COR-L47 (cell line): ENCODE results near the gene CR1L.
A peak's percentile ranks its signal among the peaks of the same experiment; 100 is the strongest.
"Not testable (repeated sequence)": the region's sequence is repeated elsewhere in the genome, so short reads cannot be mapped to it uniquely, and the experiment has no call there.

ENCODE experiments used
- DNase-seq: peaks from one replicate; lab custom pipeline; 2025; lab: John Stamatoyannopoulos, UW

Gene CR1L

DNA sequence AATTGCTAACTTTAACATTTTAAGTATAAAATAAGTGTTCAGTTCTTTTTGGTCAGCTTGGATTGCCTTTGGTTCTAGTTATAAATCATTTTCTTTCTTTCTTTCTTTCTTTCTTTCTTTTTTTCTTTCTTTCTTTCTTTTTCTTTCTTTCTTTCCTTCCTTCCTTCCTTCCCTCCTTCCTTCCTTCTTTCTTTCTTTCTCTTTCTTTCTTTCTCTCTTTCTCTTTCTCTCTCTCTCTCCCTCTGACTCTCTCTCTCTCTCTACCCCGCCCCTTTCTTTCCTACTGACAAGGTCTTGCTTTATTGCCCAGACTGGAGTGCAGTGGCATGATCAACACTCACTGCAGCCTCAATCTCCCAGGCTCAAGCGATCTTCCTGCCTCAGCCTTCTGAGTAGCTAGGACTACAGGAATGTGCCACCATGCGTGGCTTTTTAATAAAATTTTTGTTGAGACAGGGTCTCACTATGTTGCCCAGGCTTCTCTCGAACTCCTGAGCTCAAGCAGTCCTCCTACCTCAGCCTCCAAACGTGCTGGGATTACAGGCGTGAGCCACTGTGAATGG is 38.0 kb downstream of the CR1L start:
- not testable (repeated sequence) for DNase-seq

DNA sequence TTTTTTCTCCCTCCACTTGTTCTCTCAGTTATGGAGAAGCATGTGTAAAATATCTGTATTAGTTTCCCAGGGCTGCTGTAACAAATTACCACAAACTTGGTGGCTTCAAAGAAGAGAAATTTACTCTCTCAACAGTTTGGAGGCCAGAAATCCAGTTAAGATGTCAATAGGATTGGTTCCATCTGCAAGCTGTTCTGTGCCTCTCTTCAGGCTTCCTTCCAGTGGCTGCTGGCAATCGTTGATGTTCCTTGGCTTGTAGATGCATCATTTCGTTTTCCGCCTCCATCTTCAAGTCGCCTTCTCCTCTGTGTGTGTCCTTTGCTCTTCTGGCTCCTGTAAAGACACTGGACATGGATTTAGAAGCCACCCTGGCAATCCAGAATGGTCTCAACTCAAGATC is 45.6 kb downstream of the CR1L start:
- DNase-seq: not testable (repeated sequence)

DNA sequence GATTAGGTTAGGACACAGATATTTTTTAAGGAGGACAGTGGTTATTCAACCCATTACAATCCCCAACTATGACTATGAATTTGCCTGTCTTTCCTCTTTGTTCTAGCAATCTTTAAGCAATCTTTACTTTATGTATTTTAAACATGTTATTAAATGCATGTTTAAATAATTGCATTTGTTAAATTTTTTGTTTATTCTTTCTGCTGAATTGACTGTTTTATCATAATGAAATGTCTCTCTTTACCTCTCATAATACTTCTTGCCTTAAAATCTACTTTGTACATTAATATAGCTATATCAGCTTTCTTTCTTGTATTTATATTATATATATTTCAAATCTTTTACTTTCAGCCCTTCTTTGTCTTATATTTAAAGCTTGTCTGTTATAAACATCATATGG is 46.1 kb downstream of the CR1L start:
- DNase-seq: no peak

DNA sequence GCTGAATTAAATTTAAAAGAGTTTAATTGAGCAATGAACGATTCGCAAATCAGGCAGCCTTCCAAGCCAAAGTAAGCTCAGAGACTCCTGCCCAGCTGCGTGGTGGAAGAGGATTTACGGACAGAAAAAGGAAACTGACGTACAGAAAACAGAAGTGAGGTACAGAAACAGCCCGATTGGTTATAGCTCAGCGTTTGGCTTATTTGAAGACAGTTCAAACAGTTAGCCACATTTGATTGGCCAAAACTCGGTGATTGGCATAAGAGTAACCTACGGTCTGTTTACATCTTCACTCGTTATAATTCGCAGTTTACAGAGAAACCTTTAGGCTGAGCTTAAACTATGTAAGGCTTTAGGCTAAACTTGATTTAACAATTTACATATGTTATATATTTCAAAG is 46.9 kb downstream of the CR1L start:
- DNase-seq: no peak

DNA sequence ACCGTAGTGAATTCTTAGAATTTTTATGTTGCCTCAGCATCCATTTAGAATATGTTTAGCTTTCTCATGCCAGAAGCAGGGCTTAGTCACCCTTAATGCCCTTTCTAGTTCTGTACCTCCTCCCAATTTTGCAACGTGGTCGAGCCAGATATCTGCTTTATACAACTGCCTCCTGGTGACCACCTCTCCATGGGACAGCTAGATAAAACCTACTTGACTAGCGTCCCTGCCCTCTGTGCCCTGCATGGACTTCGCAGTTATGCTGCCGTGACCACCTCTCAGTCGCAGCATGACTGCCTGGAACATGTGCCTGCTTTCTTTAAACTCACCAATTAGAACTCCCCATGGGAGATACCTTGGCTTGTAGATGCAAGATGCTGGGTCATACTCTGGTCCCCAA is 47.4 kb downstream of the CR1L start:
- not testable (repeated sequence) for DNase-seq

DNA sequence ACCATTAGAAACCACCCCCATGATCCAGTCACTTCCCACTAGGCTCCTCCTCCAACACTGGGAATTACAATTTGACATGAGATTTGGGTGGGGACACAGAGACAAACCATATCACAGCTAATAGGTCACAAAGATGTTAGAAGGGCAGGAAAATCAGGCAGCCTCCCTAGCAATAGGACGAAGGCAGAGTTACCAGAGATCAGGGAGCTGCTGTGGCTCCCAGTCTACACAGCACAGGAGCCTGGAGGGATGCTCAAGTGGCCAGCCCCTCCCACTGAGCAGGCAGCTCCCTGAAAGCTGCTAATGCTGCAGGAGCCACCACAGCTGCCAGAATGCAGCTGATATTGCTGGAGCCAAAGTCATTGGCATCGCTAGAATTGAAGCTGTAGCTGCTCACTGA is 51.0 kb downstream of the CR1L start:
- DNase-seq: no peak

DNA sequence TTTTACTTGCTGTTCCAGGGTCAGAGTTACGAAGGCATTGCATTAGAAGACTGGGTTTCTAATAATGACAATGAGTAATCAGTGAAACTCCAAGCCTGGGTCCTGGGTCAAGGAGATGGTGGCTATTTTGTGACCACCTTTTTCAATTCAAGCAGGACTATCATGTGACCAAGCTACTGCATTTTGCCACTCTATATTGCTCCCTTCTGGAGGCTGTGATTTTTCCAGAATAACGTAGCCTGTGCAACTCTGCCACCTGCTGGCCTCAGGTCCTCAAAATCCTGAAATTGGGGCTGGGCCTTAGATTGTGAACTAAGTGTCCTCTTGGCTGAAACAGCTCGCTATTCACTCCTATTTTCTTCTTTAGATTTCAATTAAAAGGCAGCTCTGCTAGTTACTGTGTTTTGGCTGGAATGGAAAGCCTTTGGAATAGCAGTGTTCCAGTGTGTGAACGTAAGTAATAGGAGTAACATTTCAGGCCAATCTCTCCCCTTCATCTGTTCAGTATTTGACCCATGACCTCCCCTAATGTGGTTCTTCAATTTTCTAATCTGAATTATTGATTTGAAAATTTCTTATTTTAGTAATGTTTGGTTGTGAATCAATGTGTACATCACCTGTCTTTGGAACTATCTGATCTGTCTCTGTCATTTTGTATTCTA is 54.0 kb downstream of the CR1L start:
- DNase-seq: peak; percentile 43

DNA sequence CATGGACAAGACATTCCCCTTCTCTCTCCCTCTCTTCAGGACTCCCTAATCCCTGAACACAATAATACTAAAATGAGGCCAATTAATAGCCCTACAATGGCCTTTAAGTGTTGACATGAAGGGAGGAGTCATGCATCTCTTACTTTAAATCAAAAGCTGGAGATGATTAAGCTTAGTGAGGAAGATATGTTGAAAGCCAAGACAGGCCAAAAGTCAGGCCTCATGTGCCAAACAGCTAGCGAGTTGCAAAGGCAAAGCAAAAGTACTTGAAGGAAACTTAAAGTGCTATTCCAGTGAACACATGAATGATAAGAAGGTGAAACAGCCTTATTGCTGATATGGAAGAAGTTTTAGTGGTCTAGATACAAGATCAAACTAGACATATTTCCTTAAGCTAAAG is 57.4 kb downstream of the CR1L start:
- DNase-seq: no peak

DNA sequence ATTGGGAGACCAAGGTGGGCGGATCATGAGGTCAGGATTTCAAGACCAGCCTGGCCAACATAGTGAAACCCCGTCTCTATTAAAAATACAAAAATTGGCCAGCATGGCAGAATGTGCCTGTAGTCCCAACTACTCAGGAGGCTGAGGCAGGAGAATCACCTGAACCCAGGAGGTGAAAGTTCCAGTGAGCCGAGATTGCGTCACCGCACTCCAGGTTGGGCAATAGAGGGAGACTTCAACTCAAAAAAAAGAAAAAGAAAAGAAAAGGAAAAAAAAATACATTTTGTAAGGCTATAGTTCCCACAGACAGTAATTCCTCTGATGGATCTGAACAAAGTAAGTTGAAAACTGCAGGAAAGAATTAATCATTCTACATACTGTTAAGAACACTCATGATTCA is 58.8 kb downstream of the CR1L start:
- no peak for DNase-seq

DNA sequence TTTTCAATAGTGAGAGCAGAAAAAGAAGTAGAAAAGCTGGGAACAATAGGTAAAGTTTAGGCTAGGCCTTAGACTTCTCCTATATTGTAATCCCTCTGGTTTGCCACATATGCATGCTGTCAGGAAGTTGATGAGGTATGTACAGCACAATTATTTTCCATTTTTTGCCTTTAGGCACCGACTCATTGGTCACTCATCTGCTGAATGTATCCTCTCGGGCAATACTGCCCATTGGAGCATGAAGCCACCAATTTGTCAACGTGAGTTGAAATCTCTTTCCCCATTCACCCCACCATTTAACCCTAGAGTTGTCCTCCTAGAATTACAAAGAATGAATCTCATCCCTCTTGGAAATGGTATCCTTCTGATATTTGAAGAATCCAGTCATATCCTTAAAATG is 63.1 kb downstream of the CR1L start:
- DNase-seq: not testable (repeated sequence)

DNA sequence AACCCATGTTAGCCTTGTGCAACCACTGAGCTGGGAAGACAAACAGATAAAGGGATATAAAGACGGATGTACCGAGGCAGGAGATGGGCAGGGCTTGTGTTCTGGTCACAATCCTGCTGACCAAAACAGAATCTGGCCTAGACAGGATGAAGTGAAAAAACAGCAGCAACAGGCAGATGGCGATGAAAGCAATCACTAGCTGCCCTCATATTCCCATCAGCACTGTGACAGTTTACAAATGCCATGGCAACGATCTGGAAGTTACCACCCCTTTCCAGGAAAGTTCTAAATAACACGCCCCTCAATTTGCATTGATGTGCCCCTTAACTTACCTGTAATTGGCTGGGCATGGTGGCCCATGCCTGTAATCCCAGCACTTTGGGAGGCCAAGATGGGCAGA is 66.4 kb downstream of the CR1L start:
- peak; percentile 1 for DNase-seq

DNA sequence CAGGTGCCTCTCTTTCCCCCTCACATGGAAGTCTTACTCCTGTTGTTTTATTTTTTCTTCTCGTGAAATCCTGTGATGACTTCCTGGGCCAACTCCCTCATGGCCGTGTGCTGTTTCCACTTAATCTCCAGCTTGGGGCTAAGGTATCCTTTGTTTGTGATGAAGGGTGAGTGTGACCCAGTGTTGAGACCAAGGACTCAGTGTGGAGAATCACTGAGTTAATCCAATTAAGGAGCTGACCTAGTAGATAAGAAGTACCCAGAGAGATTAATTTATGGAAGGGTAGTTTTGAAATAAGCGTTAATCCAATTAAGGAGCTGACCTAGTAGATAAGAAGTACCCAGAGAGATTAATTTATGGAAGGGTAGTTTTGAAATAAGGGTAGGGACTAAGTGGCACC is 67.8 kb downstream of the CR1L start:
- not testable (repeated sequence) for DNase-seq

DNA sequence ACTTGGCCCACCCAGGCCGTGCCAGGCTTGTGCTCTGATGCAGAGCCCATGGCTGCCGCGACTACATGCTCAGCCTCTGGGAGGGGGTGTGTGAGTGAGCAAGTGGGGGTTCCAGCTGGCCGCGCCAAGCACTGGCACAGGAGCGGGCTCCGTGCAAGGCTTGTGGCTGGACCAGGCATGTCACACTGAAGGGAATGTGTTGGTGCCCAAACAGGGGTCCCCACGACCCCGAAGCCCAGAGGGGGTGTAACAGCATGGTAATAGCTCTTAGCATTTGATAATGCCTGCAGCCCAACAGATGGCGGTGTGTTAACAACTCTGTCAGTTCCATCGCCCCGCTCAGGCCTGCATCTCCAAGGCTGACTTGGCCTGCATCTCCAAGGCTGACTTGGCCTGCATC is 68.6 kb downstream of the CR1L start:
- DNase-seq: no peak

DNA sequence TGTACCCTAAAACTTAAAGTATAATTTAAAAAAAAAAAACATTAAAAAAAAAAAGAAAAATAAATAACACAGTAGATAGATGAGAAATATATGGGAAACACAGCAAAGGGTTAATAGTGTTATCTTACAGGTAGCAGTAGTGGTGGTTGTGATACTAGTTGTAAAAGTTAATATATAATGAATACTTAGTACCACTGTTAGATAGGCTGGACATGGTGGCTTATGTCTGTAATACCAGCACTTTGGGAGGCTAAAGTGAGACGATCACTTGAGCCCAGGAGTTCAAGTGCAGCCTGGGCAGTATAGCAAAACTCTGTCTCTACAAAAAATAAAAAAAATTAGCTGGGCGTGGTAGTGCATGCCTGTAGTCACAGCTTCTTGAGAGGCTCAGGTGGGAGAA is 74.3 kb downstream of the CR1L start:
- DNase-seq: no peak

DNA sequence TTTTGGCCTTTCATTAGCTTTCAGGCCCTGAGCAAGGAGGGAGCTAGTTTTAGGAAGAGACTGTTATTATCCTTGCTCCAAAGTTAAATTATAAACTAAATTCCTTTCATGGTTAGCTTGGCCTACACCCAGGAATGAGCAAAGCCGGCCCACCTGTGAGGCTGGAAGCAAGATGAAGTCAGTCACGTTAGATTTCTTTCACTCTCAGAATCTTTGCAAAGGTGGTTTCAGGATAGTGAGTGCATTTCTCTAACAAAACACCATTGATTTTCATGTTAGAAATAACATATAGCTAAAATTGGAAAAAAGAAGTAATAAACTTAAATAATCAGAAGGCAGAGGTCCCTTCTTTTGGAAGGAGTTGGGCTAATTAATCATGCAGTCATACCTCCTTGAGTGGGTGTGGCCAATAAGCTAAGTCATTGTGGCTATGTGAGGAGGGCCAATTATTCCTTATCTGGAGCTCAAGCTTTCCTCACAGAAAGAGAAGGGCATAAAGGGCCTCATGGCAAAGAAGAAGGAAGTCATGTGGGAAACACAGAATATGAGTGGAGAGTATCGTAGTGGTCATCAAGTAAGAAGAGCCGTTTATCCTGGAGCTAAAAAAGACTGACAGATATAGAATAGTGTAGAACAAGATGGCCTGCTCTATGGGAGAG is 83.4 kb downstream of the CR1L start:
- DNase-seq: not testable (repeated sequence)

DNA sequence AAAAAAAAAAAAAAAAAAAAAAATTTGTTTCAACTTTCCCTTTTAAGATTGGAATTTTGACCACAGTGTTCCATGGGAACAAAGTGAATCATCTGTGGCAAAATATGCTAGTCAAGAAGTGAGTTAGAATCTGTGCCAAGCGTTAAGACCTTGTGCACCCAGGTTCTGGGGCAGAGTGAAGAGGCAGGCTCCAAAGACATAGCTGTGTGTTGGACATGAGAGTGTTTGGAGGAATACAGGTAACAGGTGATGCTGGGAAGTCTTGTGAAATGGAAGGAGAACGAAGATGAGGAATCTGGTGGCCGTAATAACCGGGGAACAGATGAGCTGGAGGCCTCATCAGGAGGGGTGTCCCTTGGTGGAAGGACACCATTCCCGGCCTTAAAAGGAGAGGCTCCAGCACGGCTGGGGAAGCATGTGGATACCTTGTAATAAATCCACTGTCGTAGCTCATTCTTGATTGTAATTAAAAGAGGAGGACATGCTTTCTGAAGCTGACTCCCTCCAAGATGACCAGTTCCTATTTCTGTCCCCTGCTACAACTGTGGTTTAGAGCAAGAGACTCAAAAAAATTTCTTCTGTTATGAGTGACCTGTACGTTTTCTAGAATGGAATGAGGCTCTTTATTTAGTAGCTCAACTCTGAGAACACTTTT is 92.7 kb downstream of the CR1L start:
- not testable (repeated sequence) for DNase-seq

DNA sequence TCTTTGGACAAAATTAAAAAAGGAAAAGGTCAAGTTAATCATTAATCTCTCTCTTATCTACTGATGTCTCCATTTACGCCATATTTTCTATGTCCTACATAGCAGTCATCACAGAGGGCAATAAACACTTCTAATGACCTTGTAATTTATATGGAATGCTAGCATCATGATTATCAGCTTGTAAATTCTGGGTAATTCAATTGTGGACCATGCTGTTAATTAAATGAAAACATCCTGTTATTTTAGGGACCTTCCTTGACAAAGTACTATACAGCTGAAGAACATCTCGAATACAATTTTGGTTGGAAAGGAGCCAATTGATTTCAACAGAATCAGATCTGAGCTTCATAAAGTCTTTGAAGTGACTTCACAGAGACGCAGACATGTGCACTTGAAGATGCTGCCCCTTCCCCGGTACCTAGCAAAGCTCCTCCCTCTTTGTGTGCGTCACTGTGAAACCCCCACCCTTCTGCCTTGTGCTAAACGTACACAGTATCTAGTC is 93.3 kb downstream of the CR1L start:
- DNase-seq: not testable (repeated sequence)

DNA sequence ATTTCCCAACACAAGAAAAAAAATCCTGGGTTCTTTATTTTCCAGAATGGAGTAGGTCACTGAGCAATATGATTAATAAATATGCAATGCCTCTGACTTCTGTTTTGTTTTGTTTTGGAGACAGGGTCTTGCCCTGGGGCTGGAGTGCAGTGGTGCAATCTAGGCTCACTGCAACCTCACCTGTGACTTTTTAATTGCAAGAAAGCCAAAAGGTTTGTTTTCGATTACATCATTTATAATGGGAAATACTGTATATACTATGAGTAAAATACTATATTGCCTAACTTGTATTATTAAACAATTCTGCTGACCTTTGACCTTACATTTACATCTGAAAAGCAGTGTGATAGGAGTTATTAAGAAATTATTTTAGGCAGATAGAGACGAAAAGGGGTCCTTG is 95.3 kb downstream of the CR1L start:
- DNase-seq: no peak

DNA sequence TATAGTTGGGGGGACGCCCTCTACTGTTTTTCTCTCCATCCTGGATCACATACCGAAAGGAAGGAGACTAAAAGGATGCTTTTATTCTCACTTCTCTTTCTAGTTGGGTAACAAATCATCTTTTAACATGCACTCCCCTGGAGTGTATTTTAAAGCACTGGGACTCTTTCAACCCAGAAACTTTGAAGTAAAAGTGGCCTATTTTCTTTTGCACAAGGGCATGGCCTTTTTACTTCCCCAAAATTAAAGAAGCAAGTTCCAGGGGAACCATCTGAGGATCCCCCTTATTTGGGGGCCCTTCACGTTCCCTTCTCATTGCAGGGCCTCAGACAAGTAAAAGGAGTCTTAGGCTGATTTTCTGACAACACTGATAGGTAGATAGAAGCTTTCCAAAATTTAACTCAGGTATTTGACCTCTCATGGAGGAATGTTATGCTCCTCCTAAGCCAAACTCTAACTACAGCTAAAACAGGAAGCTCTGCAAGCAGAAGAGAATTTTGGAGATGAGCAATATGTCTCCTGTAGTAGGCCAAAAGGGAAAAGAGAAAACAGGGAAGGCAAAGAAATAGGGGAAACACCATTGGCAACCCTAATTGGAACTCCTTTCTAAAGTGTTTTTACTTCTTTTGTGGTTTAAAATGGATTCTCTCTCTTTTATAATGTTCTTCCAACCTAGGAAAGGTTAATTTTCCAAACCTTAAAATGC is 98.1 kb downstream of the CR1L start:
- DNase-seq: no peak

DNA sequence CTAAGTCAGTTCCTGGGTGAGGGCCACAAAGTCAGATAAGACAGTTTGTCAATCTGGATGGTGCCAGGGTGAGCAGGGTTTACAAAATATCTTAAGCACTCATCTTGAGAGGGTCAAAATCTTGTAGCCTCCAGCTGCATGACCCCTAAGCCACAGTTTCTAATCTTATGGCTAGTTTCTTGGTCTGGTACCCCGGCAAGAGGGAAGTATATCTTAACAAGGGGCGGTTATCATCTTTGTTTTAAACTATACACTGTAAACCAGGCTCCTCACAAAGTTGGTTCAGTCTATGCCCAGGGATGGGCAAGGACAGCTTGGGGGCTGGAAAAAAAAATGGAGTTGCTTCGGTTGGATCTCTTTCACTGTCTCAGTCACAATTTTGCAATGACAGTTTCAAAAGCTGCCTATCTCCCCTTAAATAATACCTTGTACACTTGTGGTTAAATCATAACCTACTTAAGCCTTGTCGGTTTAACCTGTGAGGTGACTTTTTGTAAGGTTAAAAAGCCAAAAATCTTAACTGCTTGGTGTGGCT is 99.1 kb downstream of the CR1L start:
- no peak for DNase-seq

DNA sequence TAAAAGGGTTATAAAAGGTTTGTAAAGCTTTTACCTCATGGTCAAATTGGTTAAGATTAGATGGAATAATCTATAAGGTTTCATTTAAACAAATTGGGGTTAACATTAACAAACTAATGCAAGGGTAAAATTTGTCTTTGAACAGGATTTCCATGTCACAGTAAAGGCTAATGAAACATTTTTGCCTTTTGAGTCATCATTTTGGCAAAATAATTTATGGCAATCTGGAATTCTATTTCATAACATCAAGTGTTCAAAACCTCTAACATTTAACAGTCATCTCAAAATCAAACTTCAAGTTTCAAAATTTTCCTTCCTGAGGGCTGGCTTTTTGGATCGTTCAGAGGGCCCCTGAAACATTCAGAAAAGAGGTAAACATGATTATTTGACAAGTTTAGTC is 100.4 kb downstream of the CR1L start:
- DNase-seq: no peak
